GM23248 (cell line): ENCODE data around the gene DNM1.

Experiments
- EZH2 ChIP-seq: fragments of 200-600 bp; sonication (generic); IDR thresholded peaks from 2 replicates; pipeline ENCODE4 v1.6.1; 2018; ENCODE audit warnings: antibody characterized with exemption, mild to moderate bottlenecking; ENCODE audit not compliant: insufficient read depth, poor library complexity, severe bottlenecking
- EZH2phosphoT487 ChIP-seq: fragments of 200-600 bp; sonication (generic); IDR thresholded peaks from 2 replicates; pipeline ENCODE4 v1.6.1; 2018; ENCODE audit warnings: antibody characterized with exemption, moderate library complexity, mild to moderate bottlenecking, low read depth; ENCODE audit not compliant: insufficient read depth

GRCh38 chr9:128257086-128257825, 54.1 kb downstream of the DNM1 start:
- no peak for TF ChIP-seq EZH2
- no peak for TF ChIP-seq EZH2phosphoT487
